ENCODE data around the gene FOXRED1. TPM values are rescaled to one million over a fixed set of nuclear protein-coding genes. Genes with fewer than 3 reads are reported as not detected.

Gene FOXRED1
- total RNA-seq, 1 experiment from 2014 or later = 67.5 TPM

- peaks cover 13% of the 10 kb centered on the region for H3K23me2 ChIP-seq (ENCODE audit: insufficient read length, low read depth, low read length, poor library complexity, severe bottlenecking)
- H4K8ac ChIP-seq (replicated peaks; ENCODE audit: insufficient read length, low read depth, low read length) = no peak overlapping the region
- Mint-ChIP-seq H3K4me3 (peak overlapping the region in 1 of 2 experiments; percentile 86; a peak in 1 of 5 replicates), H3K27ac (no peak overlapping the region), H3K36me3 (ENCODE audit: insufficient read depth in 1 of 3, low read depth in 3 of 3) (peaks cover 3 to 25% (median 12%) of the 10 kb centered on the region in 3 experiments; a peak in 6 of 7 replicates), H3K9me3 (no peaks in the 10 kb centered on the region; a peak in 1 of 5 replicates), H3K4me1 (peaks cover 14 to 16% of the 10 kb centered on the region in 2 experiments), H3K27me3 (ENCODE audit: low read depth) (peaks cover 14% of the 10 kb centered on the region)
- H3T11ph ChIP-seq (ENCODE audit: low read length) = no peak overlapping the region
- TF ChIP-seq, protein P1, sequence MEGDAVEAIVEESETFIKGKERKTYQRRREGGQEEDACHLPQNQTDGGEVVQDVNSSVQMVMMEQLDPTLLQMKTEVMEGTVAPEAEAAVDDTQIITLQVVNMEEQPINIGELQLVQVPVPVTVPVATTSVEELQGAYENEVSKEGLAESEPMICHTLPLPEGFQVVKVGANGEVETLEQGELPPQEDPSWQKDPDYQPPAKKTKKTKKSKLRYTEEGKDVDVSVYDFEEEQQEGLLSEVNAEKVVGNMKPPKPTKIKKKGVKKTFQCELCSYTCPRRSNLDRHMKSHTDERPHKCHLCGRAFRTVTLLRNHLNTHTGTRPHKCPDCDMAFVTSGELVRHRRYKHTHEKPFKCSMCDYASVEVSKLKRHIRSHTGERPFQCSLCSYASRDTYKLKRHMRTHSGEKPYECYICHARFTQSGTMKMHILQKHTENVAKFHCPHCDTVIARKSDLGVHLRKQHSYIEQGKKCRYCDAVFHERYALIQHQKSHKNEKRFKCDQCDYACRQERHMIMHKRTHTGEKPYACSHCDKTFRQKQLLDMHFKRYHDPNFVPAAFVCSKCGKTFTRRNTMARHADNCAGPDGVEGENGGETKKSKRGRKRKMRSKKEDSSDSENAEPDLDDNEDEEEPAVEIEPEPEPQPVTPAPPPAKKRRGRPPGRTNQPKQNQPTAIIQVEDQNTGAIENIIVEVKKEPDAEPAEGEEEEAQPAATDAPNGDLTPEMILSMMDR (conservative IDR thresholded peaks at IDR 0.05) = no peak
- no peak overlapping the region for H3K23ac ChIP-seq (ENCODE audit: insufficient read length, low read depth, low read length)
- H3K56ac ChIP-seq (ENCODE audit: insufficient read length, low read depth, low read length) = no peak overlapping the region
- no peaks in the 10 kb centered on the region for H3K79me2 ChIP-seq (ENCODE audit: insufficient read depth, low read length)
- no peaks in the 10 kb centered on the region for H3K9me3 ChIP-seq (ENCODE audit: control insufficient read depth, low read depth, low read length)
- H2BK5ac ChIP-seq (ENCODE audit: insufficient read length, low read length) = no peak overlapping the region
- H2AFZ ChIP-seq (ENCODE audit: low read length) = no peak overlapping the region
- no peak overlapping the region for H3K4me2 ChIP-seq (ENCODE audit: insufficient read depth, insufficient read length, low read length)
- no peak for DNase-seq
- H2BK20ac ChIP-seq (ENCODE audit: low read depth, low read length, poor library complexity, severe bottlenecking) = no peak overlapping the region
- no peak overlapping the region for H2AK5ac ChIP-seq (ENCODE audit: insufficient read length, low read length)
- H3K27me3 ChIP-seq (ENCODE audit: insufficient read depth, low read length) = peaks cover 2% of the 10 kb centered on the region; the same call in 1 of the 2 replicates
- no peak overlapping the region for H4K5ac ChIP-seq (ENCODE audit: insufficient read length, low read depth, low read length)
- H3K27ac ChIP-seq (ENCODE audit: insufficient read length, low read depth, low read length) = no peak overlapping the region
- H3K4ac ChIP-seq (ENCODE audit: low read depth, low read length) = no peak overlapping the region
- H2BK12ac ChIP-seq (ENCODE audit: insufficient read length, low read depth, low read length) = no peak overlapping the region
- WGBS (ENCODE audit: extremely low coverage, insufficient read length, low lambda C conversion rate) = no CpG with 5 or more reads among the region's 6 CpGs
- H4K20me1 ChIP-seq (ENCODE audit: control insufficient read depth, insufficient read depth, insufficient read length) = no peaks in the 10 kb centered on the region
- no peaks in the 10 kb centered on the region for H3K79me1 ChIP-seq (ENCODE audit: insufficient read depth, low read depth, low read length, poor library complexity, severe bottlenecking)
- peaks cover 4% of the 10 kb centered on the region; the same call in 1 of the 2 replicates for H3K4me1 ChIP-seq (ENCODE audit: insufficient read depth, low read length)
- H3K9ac ChIP-seq (ENCODE audit: extremely low read depth, insufficient read length, low read length) = no peak overlapping the region
- no peak overlapping the region for H2BK120ac ChIP-seq (ENCODE audit: low read depth, low read length, poor library complexity, severe bottlenecking)
- no peak overlapping the region for H4K91ac ChIP-seq (ENCODE audit: insufficient read length, low read depth, low read length)
- no peak overlapping the region for H2BK15ac ChIP-seq (ENCODE audit: low read depth, low read length)
- no peak overlapping the region for H3K14ac ChIP-seq (ENCODE audit: insufficient read depth, low read length)
- no peak overlapping the region for H3K18ac ChIP-seq (ENCODE audit: insufficient read length, low read depth, low read length)
Observed at GRCh38 chr11:126281245-126281644, 12.3 kb downstream of the FOXRED1 start.
